IMR-90 (cell line): ENCODE measurements around the gene ZNF816. TPM values are rescaled to one million over a fixed set of nuclear protein-coding genes. Genes with fewer than 3 reads are reported as not detected.

ENCODE experiments used
- ATAC-seq: fragments of 200-7000 bp; cut with Tn5 transposase; 2 replicates; pipeline ENCODE4 v1.9.1; 2020; ENCODE audit warnings: low read depth, mild to moderate bottlenecking, moderate library complexity
- BruUV-seq: library from RNA; stranded (reverse); fragments of 400-500 nt; replicated peaks from 2 replicates; lab custom pipeline; 2021; lab: Mats Ljungman, UMichigan
- CTCF ChIA-PET: fragments of 300-600 bp; formaldehyde crosslinking; extraction: SDS; loops from one replicate; lab custom pipeline; 2021; ENCODE audit warnings: antibody characterized with exemption; lab: Yijun Ruan, JAX
- POLR2A ChIA-PET: fragments of 300-600 bp; sonication (Branson Sonifier 250); formaldehyde crosslinking; loops from one replicate; lab custom pipeline; 2022; ENCODE audit warnings: antibody characterized with exemption; ENCODE audit not compliant: unreplicated experiment; lab: Charles Lee
- DNase-seq: peaks from one replicate; pipeline ENCODE4 v3.0.0; 2013
- H2AFZ ChIP-seq: replicated peaks from 2 replicates; pipeline ENCODE3; 2013; ENCODE audit warnings: low read length, mild to moderate bottlenecking; ENCODE audit not compliant: poor library complexity
- H2AK5ac ChIP-seq: 2 replicates; pipeline ENCODE4 v1.6.1; 2013; ENCODE audit warnings: low read depth, low read length, inconsistent platforms
- H2AK9ac ChIP-seq: replicated peaks from 2 replicates; pipeline ENCODE3; 2013; ENCODE audit warnings: mild to moderate bottlenecking, low read depth, low read length, moderate library complexity; ENCODE audit not compliant: poor library complexity
- H2BK120ac ChIP-seq: 2 replicates; pipeline ENCODE4 v1.6.1; 2013; ENCODE audit warnings: low read depth, low read length, inconsistent platforms
- H2BK15ac ChIP-seq: 3 replicates; pipeline ENCODE4 v1.6.1; 2013; ENCODE audit warnings: low read depth, low read length, inconsistent platforms
- H2BK20ac ChIP-seq: 2 replicates; pipeline ENCODE4 v1.6.1; 2013; ENCODE audit warnings: low read depth, mild to moderate bottlenecking, inconsistent platforms, low read length, moderate library complexity
- H2BK5ac ChIP-seq: 2 replicates; pipeline ENCODE4 v1.6.1; 2013; ENCODE audit warnings: mild to moderate bottlenecking, low read depth, low read length, inconsistent platforms; ENCODE audit not compliant: poor library complexity, severe bottlenecking
- H3K14ac ChIP-seq: replicated peaks from 2 replicates; pipeline ENCODE4 v1.6.1; 2013; ENCODE audit warnings: low read depth, low read length, inconsistent platforms
- H3K18ac ChIP-seq: 2 replicates; pipeline ENCODE4 v1.6.1; 2013; ENCODE audit warnings: low read depth, low read length, control low read depth
- H3K23ac ChIP-seq: 2 replicates; pipeline ENCODE4 v1.6.1; 2013; ENCODE audit warnings: low read depth, low read length, inconsistent platforms
- H3K27ac ChIP-seq: 2 replicates; pipeline ENCODE4 v1.5.1; 2013; ENCODE audit warnings: mild to moderate bottlenecking, control low read depth, low read length; ENCODE audit not compliant: insufficient read depth
- H3K27me3 ChIP-seq: 2 replicates; pipeline ENCODE4 v1.6.1; 2013; ENCODE audit warnings: low read length; ENCODE audit not compliant: control insufficient read depth, insufficient read depth
- H3K36me3 ChIP-seq: 2 replicates; pipeline ENCODE4 v1.6.1; 2013; ENCODE audit warnings: low read length, mixed read lengths; ENCODE audit not compliant: control insufficient read depth, insufficient read depth
- H3K4ac ChIP-seq: 2 replicates; pipeline ENCODE4 v1.6.1; 2013; ENCODE audit warnings: low read depth, low read length, inconsistent platforms
- H3K4me1 ChIP-seq: 2 replicates; pipeline ENCODE4 v1.6.1; 2013; ENCODE audit warnings: low read length, mixed read lengths; ENCODE audit not compliant: control insufficient read depth, insufficient read depth
- H3K4me2 ChIP-seq: 2 replicates; pipeline ENCODE4 v1.6.1; 2013; ENCODE audit warnings: low read depth, mild to moderate bottlenecking, control low read depth, low read length, moderate library complexity
- H3K4me3 ChIP-seq: 2 replicates; pipeline ENCODE4 v1.5.1; 2013; ENCODE audit warnings: low read depth, mild to moderate bottlenecking, control low read depth, low read length, moderate library complexity; ENCODE audit not compliant: insufficient read depth
- H3K56ac ChIP-seq: 2 replicates; pipeline ENCODE4 v1.6.1; 2013; ENCODE audit warnings: low read length, inconsistent platforms; ENCODE audit not compliant: insufficient read depth; ENCODE audit errors: extremely low read depth
- H3K79me1 ChIP-seq, 2 experiments: 2 replicates each; pipeline ENCODE4 v1.6.1; 2013; ENCODE audit warnings: low read length in 2 of 2, inconsistent platforms in 1 of 2, low read depth in 1 of 2
- H3K9ac ChIP-seq: 2 replicates; pipeline ENCODE4 v1.6.1; 2013; ENCODE audit warnings: low read depth, low read length, control low read depth
- H3K9me1 ChIP-seq: 2 replicates; pipeline ENCODE4 v1.6.1; 2013; ENCODE audit warnings: low read length, inconsistent platforms; ENCODE audit not compliant: insufficient read depth
- H3K9me3 ChIP-seq: 2 replicates; pipeline ENCODE4 v1.6.1; 2013; ENCODE audit warnings: low read length; ENCODE audit not compliant: control insufficient read depth, insufficient read depth
- H4K20me1 ChIP-seq: 2 replicates; pipeline ENCODE4 v1.6.1; 2013; ENCODE audit warnings: low read length, inconsistent platforms; ENCODE audit not compliant: insufficient read depth
- H4K5ac ChIP-seq: 2 replicates; pipeline ENCODE4 v1.6.1; 2013; ENCODE audit warnings: mild to moderate bottlenecking, low read depth, low read length, control low read depth
- H4K8ac ChIP-seq, 2 experiments: 2 replicates each; pipeline ENCODE4 v1.6.1; 2013; ENCODE audit warnings: low read depth in 2 of 2, low read length in 2 of 2, control low read depth in 1 of 2, inconsistent platforms in 1 of 2
- H4K91ac ChIP-seq: 2 replicates; pipeline ENCODE4 v1.6.1; 2013; ENCODE audit warnings: low read depth, low read length, inconsistent platforms; ENCODE audit not compliant: insufficient read depth
- BHLHE40 ChIP-seq: fragments of 150-350 bp; IDR thresholded peaks from 2 replicates; pipeline ENCODE4 v1.6.1; 2016; ENCODE audit warnings: mild to moderate bottlenecking, low read depth, low read length
- CHD1 ChIP-seq: IDR thresholded peaks from 2 replicates; pipeline ENCODE4 v1.6.1; 2012; ENCODE audit warnings: low read depth, low read length, improper control_type of control experiment
- MAZ ChIP-seq: IDR thresholded peaks from 2 replicates; pipeline ENCODE4 v1.6.1; 2012; ENCODE audit warnings: low read depth, mild to moderate bottlenecking, low read length, improper control_type of control experiment, moderate library complexity, borderline replicate concordance
- RFX5 ChIP-seq: IDR thresholded peaks from 2 replicates; pipeline ENCODE4 v1.8.0; 2012; ENCODE audit warnings: low read depth, mild to moderate bottlenecking, low read length, moderate library complexity
- SMC3 ChIP-seq: fragments of 150-350 bp; IDR thresholded peaks from 2 replicates; pipeline ENCODE4 v1.6.1; 2016; ENCODE audit warnings: low read depth, mild to moderate bottlenecking, antibody characterized with exemption, low read length, moderate library complexity
- USF2 ChIP-seq: fragments of 150-350 bp; IDR thresholded peaks from 2 replicates; pipeline ENCODE4 v1.6.1; 2017; ENCODE audit warnings: mild to moderate bottlenecking, antibody characterized with exemption, low read length, low read depth
- WGBS, 2 experiments: methylation state at CpG; one replicate each; pipeline versions ENCODE4 v1.1.5 to v1.1.7; 2013; ENCODE audit warnings: missing lambda C conversion rate in 2 of 2; ENCODE audit not compliant: insufficient read length in 1 of 2; ENCODE audit errors: extremely low coverage in 2 of 2; 5-methylcytosine and 5-hydroxymethylcytosine counted together
- dilution Hi-C: fragments of 300-500 bp; cut with HindIII; formaldehyde crosslinking; loops from one replicate; pipeline ENCODE4 v1.14.3; 2018; ENCODE audit warnings: low sequenced_read_pairs; ENCODE audit not compliant: unreplicated experiment
- in situ Hi-C: fragments of 300-500 bp; cut with MboI; formaldehyde crosslinking; loops from 3 replicates; pipeline ENCODE4 v1.14.3; 2019; ENCODE audit warnings: low sequenced_read_pairs, inconsistent platforms, mixed read lengths
- intact Hi-C: fragments of 100-400 bp; cut with micrococcal nuclease; formaldehyde crosslinking; loops from 2 replicates; pipeline ENCODE4 v1.10.0; 2022
- polyA plus RNA-seq, 3 experiments: library from polyadenylated mRNA; depleted of rRNA; stranded (reverse); fragments of >200 nt; gene quantifications; 2 replicates each; pipeline ENCODE4 v1.2.3, GENCODE V29; 2012; ENCODE audit warnings: low replicate concordance in 1 of 3
- total RNA-seq: library from RNA; depleted of rRNA; stranded (reverse); fragments of >200 nt; gene quantifications from 2 replicates; pipeline ENCODE4 v1.2.3, GENCODE V29; 2012
- TF ChIP-seq, protein P1 (sequence below): fragments of 150-350 bp; IDR thresholded peaks from 2 replicates; pipeline ENCODE4 v1.6.1; 2016; ENCODE audit warnings: low read depth, mild to moderate bottlenecking, low read length, moderate library complexity, borderline replicate concordance

The ZNF816 gene
- total and polyA plus RNA-seq, 2 of the 4 experiments (the other 2 are of a cell fraction) = 1.6 to 12.0 TPM

- no peaks in the 10 kb centered on the region for H3K36me3 ChIP-seq
- no peak overlapping the region for H3K9ac ChIP-seq
- no peaks in the 10 kb centered on the region for H4K20me1 ChIP-seq
- no peak overlapping the region for H2AFZ ChIP-seq
- H3K79me1 ChIP-seq = no peaks in the 10 kb centered on the region
- no peak overlapping the region for H2BK20ac ChIP-seq
- no peaks in the 10 kb centered on the region for H3K9me1 ChIP-seq
- ATAC-seq = no peak
- in situ Hi-C loops = no loop called here
- no peak overlapping the region for H3K56ac ChIP-seq
- POLR2A ChIA-PET = no interaction called here
- H2BK5ac ChIP-seq = no peak overlapping the region
- no peak overlapping the region for H3K4me2 ChIP-seq
- no peaks in the 10 kb centered on the region for H3K4me1 ChIP-seq
- intact Hi-C loops = no loop called here
- no peak overlapping the region for H4K8ac ChIP-seq
- H2AK5ac ChIP-seq = no peak overlapping the region
- 40% methylated on average over 2 of the region's 5 CpGs; no CpG with 5 or more reads in 1 of the 2 experiments for WGBS, 2 experiments
- TF ChIP-seq, protein P1, sequence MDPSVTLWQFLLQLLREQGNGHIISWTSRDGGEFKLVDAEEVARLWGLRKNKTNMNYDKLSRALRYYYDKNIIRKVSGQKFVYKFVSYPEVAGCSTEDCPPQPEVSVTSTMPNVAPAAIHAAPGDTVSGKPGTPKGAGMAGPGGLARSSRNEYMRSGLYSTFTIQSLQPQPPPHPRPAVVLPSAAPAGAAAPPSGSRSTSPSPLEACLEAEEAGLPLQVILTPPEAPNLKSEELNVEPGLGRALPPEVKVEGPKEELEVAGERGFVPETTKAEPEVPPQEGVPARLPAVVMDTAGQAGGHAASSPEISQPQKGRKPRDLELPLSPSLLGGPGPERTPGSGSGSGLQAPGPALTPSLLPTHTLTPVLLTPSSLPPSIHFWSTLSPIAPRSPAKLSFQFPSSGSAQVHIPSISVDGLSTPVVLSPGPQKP = no peak
- TF ChIP-seq SMC3 (no peak), RFX5 (no peak), CHD1 (no peak), USF2 (no peak), MAZ (no peak), BHLHE40 (no peak)
- no peak overlapping the region for H2AK9ac ChIP-seq
- no peak overlapping the region for H4K91ac ChIP-seq
- no peak overlapping the region for H4K5ac ChIP-seq
- H3K27me3 ChIP-seq = no peaks in the 10 kb centered on the region
- H3K18ac ChIP-seq = no peak overlapping the region
- H2BK15ac ChIP-seq = no peak overlapping the region
- peaks cover 24% of the 10 kb centered on the region for H3K9me3 ChIP-seq
- no peak for DNase-seq
- H3K27ac ChIP-seq = no peak overlapping the region
- BruUV-seq = no TSS peak
- CTCF ChIA-PET = no interaction called here
- no peak overlapping the region for H3K4me3 ChIP-seq
- H3K23ac ChIP-seq = no peak overlapping the region
- H3K4ac ChIP-seq = no peak overlapping the region
- no peak overlapping the region for H2BK120ac ChIP-seq
- dilution Hi-C loops = no loop called here
- H3K14ac ChIP-seq = no peak overlapping the region
Observed at GRCh38 chr19:53007606-53008005, 44.9 kb upstream of the ZNF816 start.
